ENCODE data around the gene ASB16.

DNA sequence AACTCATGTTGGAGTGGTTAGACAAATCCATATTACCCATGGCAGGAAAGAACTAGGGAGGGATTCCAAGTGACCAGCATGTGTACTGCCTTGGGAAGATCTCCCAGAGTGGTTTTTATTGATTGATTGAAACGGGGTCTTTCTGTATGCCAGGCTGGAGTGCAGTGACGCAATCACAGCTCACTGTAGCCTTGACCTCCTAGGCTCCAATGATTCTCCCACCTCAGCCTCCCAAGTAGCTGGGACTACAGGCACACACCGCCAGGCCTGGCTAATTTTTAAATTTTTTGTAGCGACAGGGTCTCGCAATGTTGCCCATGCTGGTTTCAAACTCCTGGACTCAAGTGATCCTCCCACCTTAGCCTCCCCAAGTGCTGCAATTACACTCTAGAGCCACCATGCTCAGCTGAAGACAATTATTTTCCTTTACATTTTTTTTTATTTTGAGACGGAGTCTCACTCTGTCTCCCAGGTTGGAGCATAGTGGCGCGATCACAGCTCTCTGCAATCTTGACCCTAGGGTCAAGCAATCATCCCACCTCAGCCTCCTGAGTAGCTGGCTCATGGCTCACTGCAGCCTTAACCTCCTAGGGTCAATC, 13.8 kb downstream of the ASB16 start:
- TF ChIP-seq EZH2 (IDR thresholded peaks at IDR 0.05; ENCODE audit: low read length, missing control alignments): no peak
- TF ChIP-seq, protein P1, sequence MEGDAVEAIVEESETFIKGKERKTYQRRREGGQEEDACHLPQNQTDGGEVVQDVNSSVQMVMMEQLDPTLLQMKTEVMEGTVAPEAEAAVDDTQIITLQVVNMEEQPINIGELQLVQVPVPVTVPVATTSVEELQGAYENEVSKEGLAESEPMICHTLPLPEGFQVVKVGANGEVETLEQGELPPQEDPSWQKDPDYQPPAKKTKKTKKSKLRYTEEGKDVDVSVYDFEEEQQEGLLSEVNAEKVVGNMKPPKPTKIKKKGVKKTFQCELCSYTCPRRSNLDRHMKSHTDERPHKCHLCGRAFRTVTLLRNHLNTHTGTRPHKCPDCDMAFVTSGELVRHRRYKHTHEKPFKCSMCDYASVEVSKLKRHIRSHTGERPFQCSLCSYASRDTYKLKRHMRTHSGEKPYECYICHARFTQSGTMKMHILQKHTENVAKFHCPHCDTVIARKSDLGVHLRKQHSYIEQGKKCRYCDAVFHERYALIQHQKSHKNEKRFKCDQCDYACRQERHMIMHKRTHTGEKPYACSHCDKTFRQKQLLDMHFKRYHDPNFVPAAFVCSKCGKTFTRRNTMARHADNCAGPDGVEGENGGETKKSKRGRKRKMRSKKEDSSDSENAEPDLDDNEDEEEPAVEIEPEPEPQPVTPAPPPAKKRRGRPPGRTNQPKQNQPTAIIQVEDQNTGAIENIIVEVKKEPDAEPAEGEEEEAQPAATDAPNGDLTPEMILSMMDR (conservative IDR thresholded peaks at IDR 0.05 in 1 of 2, IDR thresholded peaks at IDR 0.05 in 1 of 2; ENCODE audit: low read depth in 1 of 2, low read length in 2 of 2): no peak
